GM19467 (cell line): Measurements from ENCODE around the gene CLASP1.
"Not testable (repeated sequence)": the region's sequence is repeated elsewhere in the genome, so short reads cannot be mapped to it uniquely, and the experiment has no call there.

ENCODE experiments used
- ATAC-seq: cut with Tn5 transposase; IDR thresholded peaks from one replicate; pipeline ENCODE4 v1.9.1; 2021; ENCODE audit warnings: mild to moderate bottlenecking, moderate library complexity; ENCODE audit not compliant: unreplicated experiment

Gene CLASP1

GRCh38 chr2:121386707-121387106, 262.6 kb downstream of the CLASP1 start:
- ATAC-seq: no peak

DNA sequence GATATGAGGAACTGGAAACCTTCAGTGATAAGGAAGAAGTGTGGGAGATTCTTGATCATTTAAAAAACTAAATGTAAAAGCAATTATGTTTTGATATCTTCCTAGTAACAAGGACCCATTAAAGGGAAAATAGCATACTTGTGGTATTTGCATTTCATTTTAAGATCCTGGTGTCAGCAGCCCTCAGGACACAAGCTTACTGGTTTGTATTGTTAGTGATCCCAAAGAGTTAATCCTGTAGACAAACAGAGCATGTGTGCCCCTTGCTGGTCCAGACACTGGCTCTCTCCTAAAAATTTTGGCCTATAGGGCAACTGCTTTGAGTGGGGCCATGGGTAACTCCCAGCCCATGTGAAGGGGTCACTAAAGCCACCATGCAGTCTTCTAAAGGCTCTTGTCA, 263.2 kb downstream of the CLASP1 start:
- ATAC-seq: no peak

DNA sequence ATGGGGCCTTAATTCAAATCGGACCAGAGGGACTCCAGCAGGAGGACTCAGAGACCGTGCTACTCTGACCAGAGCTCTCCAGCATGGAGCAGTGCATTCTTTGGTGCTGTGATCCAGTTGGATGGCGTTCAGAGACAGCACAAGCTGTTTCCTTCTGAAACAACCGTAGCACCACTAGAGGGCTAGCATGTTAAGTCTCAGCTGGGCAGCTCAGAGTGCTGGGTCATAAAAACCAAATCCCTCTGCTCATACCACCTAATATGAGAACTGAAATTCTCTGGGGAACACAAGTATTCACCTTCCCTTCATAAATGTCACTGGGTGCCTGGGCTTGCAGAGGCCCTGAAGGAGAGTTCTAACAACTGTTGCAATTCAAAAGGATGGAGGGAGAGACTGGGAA, 266.5 kb downstream of the CLASP1 start:
- ATAC-seq: no peak

DNA sequence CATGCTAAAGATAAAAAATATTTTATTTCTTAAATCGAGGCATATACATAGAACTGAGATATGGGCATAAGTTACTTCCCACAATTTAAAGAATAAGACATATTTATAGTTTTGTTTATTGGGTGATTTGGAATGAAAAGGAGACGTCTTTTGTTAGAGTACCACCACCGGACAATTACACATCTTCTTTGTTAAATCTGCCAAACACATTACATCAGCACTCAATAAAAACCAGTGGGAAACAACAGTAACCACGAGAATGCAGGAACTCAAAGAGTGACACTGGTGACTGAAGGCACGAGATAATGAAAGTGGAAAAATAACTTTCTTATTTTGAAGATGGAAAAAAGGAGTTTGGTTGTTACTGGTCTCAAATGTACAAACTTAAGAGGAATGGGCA, 271.6 kb downstream of the CLASP1 start:
- no peak for ATAC-seq

DNA sequence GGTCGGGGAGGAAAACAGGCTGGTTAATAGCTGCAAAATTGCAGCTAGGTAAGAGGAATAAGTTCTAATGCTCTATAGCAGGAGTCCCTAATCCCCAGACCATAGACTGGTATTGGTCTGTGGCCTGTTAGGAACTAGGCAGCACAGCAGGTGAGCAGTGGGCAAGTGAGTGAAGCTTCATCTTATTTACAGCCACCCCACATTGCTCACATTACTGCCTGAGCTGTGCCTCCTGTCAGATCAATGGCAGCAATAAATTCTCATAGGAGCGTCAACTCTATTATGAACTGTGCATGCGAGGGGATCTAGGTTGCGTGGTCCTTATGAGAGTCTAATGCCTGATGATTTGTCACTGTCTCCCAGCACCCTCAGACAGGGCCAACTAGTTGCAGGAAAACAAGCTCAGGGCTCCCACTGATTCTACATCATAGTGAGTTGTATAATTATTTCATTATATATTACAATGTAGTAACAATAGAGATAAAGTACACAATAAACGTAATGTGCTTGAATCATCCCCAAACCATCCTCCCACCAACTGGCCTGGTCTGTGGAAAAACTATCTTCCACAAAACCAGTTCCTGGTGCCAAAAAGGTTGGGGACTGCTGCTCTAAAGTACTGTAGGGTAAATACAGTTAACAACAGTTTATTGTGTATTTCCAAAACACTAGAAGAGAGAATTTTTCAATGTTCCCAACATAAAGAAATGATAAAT, 272.6 kb downstream of the CLASP1 start:
- no peak for ATAC-seq

DNA sequence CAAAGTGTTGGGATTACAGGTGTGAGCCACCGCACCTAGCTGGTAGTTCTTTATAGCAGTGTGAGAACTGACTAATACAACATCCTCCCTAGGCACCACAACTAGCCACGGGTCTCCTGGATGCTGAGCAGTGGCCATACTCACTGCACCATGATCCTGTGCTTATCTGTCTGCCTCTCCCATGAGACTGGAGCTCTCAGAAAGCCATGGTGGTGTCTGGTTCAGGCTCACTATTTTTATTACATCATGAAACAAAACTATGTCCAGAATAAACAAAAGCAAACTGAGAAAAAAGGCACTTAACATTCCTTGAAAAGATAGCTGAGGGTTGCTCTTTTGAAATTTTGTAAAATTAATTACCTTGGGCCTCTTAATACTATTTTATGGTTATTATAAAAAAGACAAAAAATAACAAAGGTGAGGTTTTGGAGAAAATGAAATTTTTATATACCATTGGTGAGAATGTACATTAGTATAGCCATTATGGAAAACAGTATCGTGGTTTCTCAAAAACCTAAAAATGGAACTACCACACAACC, 273.6 kb downstream of the CLASP1 start:
- ATAC-seq: no peak

GRCh38 chr2:121374412-121375075, 274.7 kb downstream of the CLASP1 start:
- not testable (repeated sequence) for ATAC-seq

DNA sequence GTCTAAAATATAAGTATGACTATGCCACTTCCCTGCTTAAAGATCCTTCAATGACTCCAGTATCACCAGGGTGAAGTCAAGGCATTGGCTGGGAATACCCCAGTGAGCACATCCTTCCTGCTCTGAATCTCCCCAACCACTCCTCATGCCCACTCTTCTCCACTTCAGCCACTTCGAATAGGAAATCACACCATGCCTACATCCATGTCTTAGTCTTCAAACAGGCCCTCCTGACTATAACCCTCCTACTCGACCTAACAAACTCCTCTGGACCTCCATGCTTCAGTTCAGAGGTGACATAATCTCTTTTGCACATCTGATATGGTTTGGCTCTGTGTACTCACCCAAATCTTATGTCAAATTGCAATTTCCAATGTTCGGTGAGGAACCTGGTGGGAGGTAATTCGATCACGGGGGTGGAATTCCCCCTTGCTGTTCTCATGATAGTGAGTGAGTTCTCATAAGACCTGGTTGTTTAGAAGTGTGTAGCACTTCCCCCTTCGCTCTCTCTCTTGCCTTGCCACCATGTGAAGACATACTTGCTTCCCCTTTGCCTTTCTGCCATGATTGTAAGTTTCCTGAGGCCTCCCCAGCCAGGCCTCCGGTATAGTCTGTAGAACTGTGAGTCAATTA, 276.4 kb downstream of the CLASP1 start:
- no peak for ATAC-seq

GRCh38 chr2:121372082-121372481, 277.2 kb downstream of the CLASP1 start:
- no peak for ATAC-seq

DNA sequence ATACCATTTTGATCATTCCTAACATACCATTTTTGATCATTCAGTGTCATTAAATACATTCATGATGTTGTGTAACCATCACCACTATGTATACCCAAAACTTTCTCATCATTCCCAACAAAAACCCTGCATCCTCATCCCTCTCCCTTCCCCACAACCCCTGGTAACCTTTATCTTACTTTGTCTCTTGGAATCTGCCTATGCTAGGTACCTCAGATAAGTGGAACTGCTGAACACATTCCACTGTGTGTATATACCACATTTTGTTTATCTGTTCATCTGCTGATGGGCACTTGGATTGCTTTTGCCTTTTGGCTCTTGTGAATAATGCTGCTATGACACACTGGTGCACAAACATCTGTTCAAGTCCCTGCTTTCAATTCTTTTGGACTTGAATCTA, 280.4 kb downstream of the CLASP1 start:
- no peak for ATAC-seq

DNA sequence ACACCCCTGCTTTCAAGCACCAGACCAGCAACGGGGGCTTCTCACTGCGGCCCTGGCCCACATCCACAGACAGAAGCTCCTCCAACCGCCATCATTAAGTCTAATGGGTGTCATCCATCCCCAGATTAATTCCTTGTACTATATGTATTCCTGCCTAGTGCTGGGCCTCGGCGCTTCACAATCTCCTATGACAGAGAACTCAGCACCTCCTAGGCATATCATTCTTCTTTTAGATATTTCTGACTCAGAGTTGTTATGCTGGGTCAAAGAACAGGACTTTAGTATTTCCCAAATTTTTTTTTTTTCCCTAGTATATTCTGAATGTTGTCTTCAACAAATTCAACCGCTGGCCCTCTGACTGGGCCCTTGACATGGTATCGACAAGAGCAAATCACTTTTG, 281.1 kb downstream of the CLASP1 start:
- ATAC-seq: no peak

- no peak for ATAC-seq
These were observed 281.9 kb downstream of the CLASP1 start for GRCh38 chr2:121367246-121367900.

GRCh38 chr2:121366040-121366439, 283.2 kb downstream of the CLASP1 start:
- no peak for ATAC-seq

GRCh38 chr2:121365061-121365460, 284.2 kb downstream of the CLASP1 start:
- no peak for ATAC-seq

DNA sequence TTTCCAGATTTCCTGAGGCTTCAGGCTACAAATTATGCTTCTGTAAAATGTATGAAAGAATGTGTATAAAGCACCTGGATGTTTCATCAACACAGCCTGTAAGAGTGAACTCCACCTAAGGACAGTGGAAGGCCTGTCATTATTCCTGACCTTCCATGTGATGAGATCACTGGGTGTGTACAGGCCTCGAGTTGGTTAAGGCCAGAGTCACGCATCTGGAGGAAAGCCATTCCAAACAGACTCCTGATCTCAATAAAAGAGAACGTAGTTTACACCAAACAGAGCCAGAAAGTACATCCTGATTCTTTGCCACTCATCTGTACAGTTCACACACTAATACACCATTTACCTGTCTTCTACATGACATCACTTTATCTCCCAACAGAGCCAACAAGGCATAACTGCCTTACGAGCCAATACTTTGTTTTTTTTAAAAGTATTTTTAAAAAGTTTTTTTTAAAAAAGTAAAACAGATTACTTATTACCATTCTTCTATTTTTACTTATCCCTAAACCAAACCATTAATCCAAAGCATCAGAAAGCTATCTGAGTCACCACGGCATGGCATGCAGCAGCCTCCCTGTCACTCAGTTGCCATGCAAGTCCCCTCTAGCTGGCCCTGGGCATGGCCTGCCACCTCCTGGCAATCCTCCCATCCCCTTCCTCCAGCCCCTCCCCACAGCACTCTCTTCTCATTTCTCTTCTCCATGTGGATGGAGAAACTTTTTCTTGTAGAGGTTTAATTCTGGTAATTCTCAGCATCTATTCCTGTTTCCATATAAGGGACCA, 285.4 kb downstream of the CLASP1 start:
- ATAC-seq: no peak

DNA sequence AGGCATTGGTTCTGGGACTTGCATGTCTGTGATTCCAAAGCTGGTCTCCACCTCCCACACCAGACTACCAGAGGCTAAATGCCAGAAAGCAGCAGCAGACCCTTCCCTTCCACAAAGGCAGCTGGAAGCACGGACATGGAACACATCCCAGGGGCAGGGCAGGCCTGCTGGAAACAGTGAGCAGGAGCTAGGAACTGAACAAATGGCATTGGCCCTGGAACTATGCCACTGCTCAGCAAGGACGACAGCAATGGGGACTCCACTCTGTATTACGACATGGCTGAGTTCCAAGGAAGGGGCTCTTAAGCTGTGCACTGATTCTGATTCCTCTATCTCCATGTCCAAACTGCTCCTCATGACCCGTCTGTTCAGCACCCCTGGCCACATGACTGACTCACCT, 286.5 kb downstream of the CLASP1 start:
- no peak for ATAC-seq

- ATAC-seq: no peak
These were observed 287.0 kb downstream of the CLASP1 start for GRCh38 chr2:121362226-121362625.

GRCh38 chr2:121360566-121361300, 288.5 kb downstream of the CLASP1 start:
- ATAC-seq: no peak

- no peak for ATAC-seq
These were observed 289.3 kb downstream of the CLASP1 start for GRCh38 chr2:121359716-121360565.
